Measurements from ENCODE around the gene MAP3K14. TPM values are rescaled to one million over a fixed set of nuclear protein-coding genes. Genes with fewer than 3 reads are reported as not detected.

The MAP3K14 gene
- total RNA-seq, 1 experiment from 2014 or later: 7.8 TPM

DNA sequence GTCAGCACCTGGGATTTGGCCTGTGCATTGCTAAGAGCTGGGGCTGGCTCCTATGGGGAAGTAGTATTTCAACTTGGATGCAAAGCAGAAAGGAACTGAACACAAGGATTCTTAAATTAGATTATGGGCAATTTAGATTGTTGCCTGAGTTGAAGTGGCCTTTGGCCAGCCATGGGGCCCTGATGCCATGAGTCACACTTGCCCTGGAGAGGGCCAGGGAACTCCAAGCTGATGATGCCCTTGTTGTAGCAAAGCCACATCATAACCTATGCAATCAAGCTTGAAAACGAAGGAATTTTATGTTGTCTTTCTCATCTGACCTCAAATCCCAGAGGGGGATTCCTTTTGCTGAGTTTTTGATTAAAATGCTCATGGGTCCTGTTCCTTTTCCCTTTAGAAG lies 51.0 kb downstream of the MAP3K14 start:
- Histone ChIP-seq H3K27me3 (ENCODE audit: insufficient read depth, low read length) (no peaks in the 10 kb centered on the region), H2AK5ac (ENCODE audit: insufficient read length, low read length) (no peak overlapping the region), H3K9me3 (ENCODE audit: control insufficient read depth, low read depth, low read length) (no peaks in the 10 kb centered on the region), H3K23ac (ENCODE audit: insufficient read length, low read depth, low read length) (no peak overlapping the region), H2BK12ac (ENCODE audit: insufficient read length, low read depth, low read length) (no peak overlapping the region), H3K14ac (ENCODE audit: insufficient read depth, low read length) (no peak overlapping the region), H2BK5ac (ENCODE audit: insufficient read length, low read length) (no peak overlapping the region), H3K79me1 (ENCODE audit: insufficient read depth, low read depth, low read length, poor library complexity, severe bottlenecking) (no peaks in the 10 kb centered on the region), H2AFZ (ENCODE audit: low read length) (no peak overlapping the region), H2BK15ac (ENCODE audit: low read depth, low read length) (no peak overlapping the region), H3K27ac (ENCODE audit: insufficient read length, low read depth, low read length) (no peak overlapping the region), H4K91ac (ENCODE audit: insufficient read length, low read depth, low read length) (no peak overlapping the region), H4K8ac (replicated peaks; ENCODE audit: insufficient read length, low read depth, low read length) (no peak overlapping the region), H4K5ac (ENCODE audit: insufficient read length, low read depth, low read length) (no peak overlapping the region), H3T11ph (ENCODE audit: low read length) (no peak overlapping the region), H3K9ac (ENCODE audit: extremely low read depth, insufficient read length, low read length) (no peak overlapping the region), H3K4ac (ENCODE audit: low read depth, low read length) (no peak overlapping the region), H3K56ac (ENCODE audit: insufficient read length, low read depth, low read length) (no peak overlapping the region), H3K79me2 (ENCODE audit: insufficient read depth, low read length) (no peaks in the 10 kb centered on the region), H3K23me2 (ENCODE audit: insufficient read length, low read depth, low read length, poor library complexity, severe bottlenecking) (peaks cover 9% of the 10 kb centered on the region), H3K4me1 (ENCODE audit: insufficient read depth, low read length) (no peaks in the 10 kb centered on the region), H2BK120ac (ENCODE audit: low read depth, low read length, poor library complexity, severe bottlenecking) (no peak overlapping the region), H2BK20ac (ENCODE audit: low read depth, low read length, poor library complexity, severe bottlenecking) (no peak overlapping the region), H3K4me2 (ENCODE audit: insufficient read depth, insufficient read length, low read length) (no peak overlapping the region), H3K18ac (ENCODE audit: insufficient read length, low read depth, low read length) (no peak overlapping the region), H4K20me1 (ENCODE audit: control insufficient read depth, insufficient read depth, insufficient read length) (no peaks in the 10 kb centered on the region)
- TF ChIP-seq CTCF (conservative IDR thresholded peaks at IDR 0.05): no peak
- peaks cover 8% of the 10 kb centered on the region for H3K27me3 Mint-ChIP-seq (ENCODE audit: low read depth)
- H3K4me3 Mint-ChIP-seq: no peak overlapping the region
- WGBS (ENCODE audit: extremely low coverage, insufficient read length, low lambda C conversion rate): no CpG with 5 or more reads among the region's 1 CpG
- H3K27ac Mint-ChIP-seq: no peak overlapping the region
- peaks cover 12 to 47% (median 41%) of the 10 kb centered on the region in 3 experiments; a peak in 6 of 7 replicates for H3K36me3 Mint-ChIP-seq (ENCODE audit: insufficient read depth in 1 of 3, low read depth in 3 of 3)
- no peak for DNase-seq
- H3K9me3 Mint-ChIP-seq: no peaks in the 10 kb centered on the region
- peaks cover 8 to 12% of the 10 kb centered on the region in 2 experiments for H3K4me1 Mint-ChIP-seq
